Small intestine (tissue), 7 donors: ENCODE results near the gene TJP2. TPM values are rescaled to one million over a fixed set of nuclear protein-coding genes. Genes with fewer than 3 reads are reported as not detected.

Source experiments
- DNase-seq, 2 donors: peaks; one replicate each; pipeline versions ENCODE4 v3.0.0 to v3.0.0-alpha.2; 2013
- FAIRE-seq: peaks from 2 replicates; lab custom pipeline; 2012; peaks lifted over from hg19 to GRCh38; lab: Jason Lieb, UNC
- H3K27ac ChIP-seq, 3 donors: one replicate each; pipeline ENCODE4 v1.5.1; 2013; ENCODE audit warnings: low read length in 2 of 3, mild to moderate bottlenecking in 2 of 3, control low read depth in 1 of 3, inconsistent platforms in 1 of 3, low read depth in 1 of 3, moderate library complexity in 1 of 3
- H3K27me3 ChIP-seq, 3 donors: one replicate each; pipeline ENCODE4 v1.6.1; 2013; ENCODE audit warnings: low read length in 3 of 3, inconsistent platforms in 1 of 3; ENCODE audit not compliant: control insufficient read depth in 3 of 3, insufficient read depth in 3 of 3
- H3K36me3 ChIP-seq, 3 donors: one replicate each; pipeline ENCODE4 v1.6.1; 2013; ENCODE audit warnings: low read length in 3 of 3, inconsistent platforms in 1 of 3, low read depth in 1 of 3, mild to moderate bottlenecking in 1 of 3, moderate library complexity in 1 of 3; ENCODE audit not compliant: control insufficient read depth in 3 of 3, insufficient read depth in 2 of 3
- H3K4me1 ChIP-seq, 3 donors: one replicate each; pipeline ENCODE4 v1.6.1; 2013; ENCODE audit warnings: low read length in 2 of 3, inconsistent platforms in 1 of 3, low read depth in 1 of 3, mild to moderate bottlenecking in 1 of 3, moderate library complexity in 1 of 3; ENCODE audit not compliant: control insufficient read depth in 3 of 3, insufficient read depth in 2 of 3
- H3K4me3 ChIP-seq, 3 donors: one replicate each; pipeline ENCODE4 v1.5.1; 2013; ENCODE audit warnings: low read length in 3 of 3, control low read depth in 1 of 3, inconsistent platforms in 1 of 3, low read depth in 1 of 3, mild to moderate bottlenecking in 1 of 3, moderate library complexity in 1 of 3
- H3K9me3 ChIP-seq, 2 donors: one replicate each; pipeline ENCODE4 v1.6.1; 2013; ENCODE audit warnings: low read depth in 1 of 2, low read length in 1 of 2; ENCODE audit not compliant: control insufficient read depth in 2 of 2, insufficient read depth in 1 of 2
- WGBS, 3 donors: extraction: QIAGEN DNeasy Blood & Tissue Kit; methylation state at CpG; one replicate each; pipeline ENCODE4 v1.1.7; 2013; 5-methylcytosine and 5-hydroxymethylcytosine counted together
- polyA plus RNA-seq, 4 donors: library from polyadenylated mRNA; stranded (reverse) in 3 of 4; unstranded in 1 of 4; fragments of 200-250 nt in 3 of 4; fragments of 120-200 nt in 1 of 4; gene quantifications; one replicate each; pipeline versions ENCODE4 v1.2.1 to v1.2.3, GENCODE V29; 2013
- donor health status: healthy with polysubstance abuse.
- donor health status: control.
- donor health status: control.
- donor health status: Bipolar disorder and iron deficiency.
- donor health status: healthy.

TJP2 gene
- polyA plus RNA-seq, 4 donors: 48.3 to 191 (median 98.7) TPM

DNA sequence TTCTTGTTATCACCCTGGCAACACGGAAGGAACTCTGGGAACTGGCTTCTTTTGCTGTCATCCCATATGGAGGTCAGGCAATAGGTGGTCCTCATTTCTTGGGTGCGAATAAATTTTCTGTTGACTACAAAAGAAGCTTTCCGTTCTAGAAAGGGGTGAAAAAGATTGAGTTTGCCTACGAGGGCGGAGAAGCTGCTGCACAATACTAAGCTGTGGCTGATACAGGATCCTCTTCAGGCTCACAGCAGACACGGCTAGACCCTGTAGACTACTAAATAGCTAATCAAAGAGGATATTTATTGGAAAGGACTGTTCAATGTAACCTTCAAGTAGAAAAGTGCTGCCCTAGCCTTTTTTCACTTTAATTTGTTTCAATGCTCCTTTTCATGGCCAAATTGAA is 58.1 kb downstream of the TJP2 start:
- Histone ChIP-seq H3K4me3 (no peak overlapping the region), H3K9me3 (no peaks in the 10 kb centered on the region), H3K27ac (no peak overlapping the region), H3K27me3 (no peaks in the 10 kb centered on the region), H3K36me3 (peaks cover 12 to 43% (median 43%) of the 10 kb centered on the region in 3 donors), H3K4me1 (no peaks in the 10 kb centered on the region)
- FAIRE-seq: no peak
- no peak for DNase-seq
- 79 to 85% (median 83%) methylated on average over 6 of the region's 6 CpGs for WGBS, 3 donors

DNA sequence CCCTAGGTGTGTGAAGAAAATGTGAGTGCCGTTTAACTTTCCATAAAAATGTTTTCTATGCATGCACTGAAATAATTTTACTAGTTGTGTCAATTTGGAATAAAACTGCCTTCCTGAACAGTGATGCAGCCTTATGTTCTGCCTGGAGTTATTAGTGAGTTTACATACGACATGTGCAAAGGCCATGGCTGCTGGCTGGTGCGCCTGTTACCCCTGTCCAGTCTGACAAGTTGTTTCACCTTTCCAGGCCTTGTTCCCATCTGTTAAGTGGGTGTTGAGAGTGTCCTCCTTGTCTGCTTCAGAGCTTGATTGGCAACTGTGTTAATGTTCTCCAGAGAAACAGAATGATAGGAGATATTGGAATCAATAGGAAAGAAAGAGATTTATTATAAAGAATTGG is 60.6 kb downstream of the TJP2 start:
- Histone ChIP-seq H3K27me3 (no peaks in the 10 kb centered on the region), H3K4me3 (no peak overlapping the region), H3K4me1 (no peaks in the 10 kb centered on the region), H3K27ac (no peak overlapping the region), H3K9me3 (no peaks in the 10 kb centered on the region), H3K36me3 (peaks cover 7 to 45% (median 33%) of the 10 kb centered on the region in 3 donors)
- DNase-seq: no peak
- no peak for FAIRE-seq
- 96 to 97% (median 96%) methylated on average over 3 of the region's 3 CpGs for WGBS, 3 donors

DNA sequence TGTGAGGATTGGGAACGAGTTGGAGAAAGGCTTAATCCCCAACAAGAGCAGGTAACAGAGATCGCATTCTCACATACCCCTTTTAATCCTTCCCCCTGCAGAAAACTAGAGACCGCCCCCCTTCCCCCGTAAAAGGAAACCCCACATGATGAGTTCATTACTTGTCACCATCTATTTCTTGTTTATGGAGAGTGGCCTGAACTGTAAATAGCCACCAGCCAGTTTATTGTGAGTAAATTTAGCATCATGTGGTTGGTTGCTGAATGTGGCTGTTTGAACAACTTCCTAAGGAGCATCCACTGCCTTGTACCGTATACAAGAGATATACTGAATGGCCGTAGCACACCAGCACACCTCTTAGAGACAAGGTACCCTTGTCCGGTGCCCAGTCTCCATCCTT is 62.1 kb downstream of the TJP2 start:
- no peaks in the 10 kb centered on the region for H3K27me3 ChIP-seq
- H3K27ac ChIP-seq: no peak overlapping the region
- no peaks in the 10 kb centered on the region for H3K9me3 ChIP-seq
- H3K4me3 ChIP-seq: no peak overlapping the region
- DNase-seq: no peak
- no peaks in the 10 kb centered on the region for H3K4me1 ChIP-seq
- no peak for FAIRE-seq
- peaks cover 3 to 39% (median 33%) of the 10 kb centered on the region in 3 donors for H3K36me3 ChIP-seq
- 70 to 83% (median 73%) methylated on average over 7 of the region's 7 CpGs for WGBS, 3 donors

DNA sequence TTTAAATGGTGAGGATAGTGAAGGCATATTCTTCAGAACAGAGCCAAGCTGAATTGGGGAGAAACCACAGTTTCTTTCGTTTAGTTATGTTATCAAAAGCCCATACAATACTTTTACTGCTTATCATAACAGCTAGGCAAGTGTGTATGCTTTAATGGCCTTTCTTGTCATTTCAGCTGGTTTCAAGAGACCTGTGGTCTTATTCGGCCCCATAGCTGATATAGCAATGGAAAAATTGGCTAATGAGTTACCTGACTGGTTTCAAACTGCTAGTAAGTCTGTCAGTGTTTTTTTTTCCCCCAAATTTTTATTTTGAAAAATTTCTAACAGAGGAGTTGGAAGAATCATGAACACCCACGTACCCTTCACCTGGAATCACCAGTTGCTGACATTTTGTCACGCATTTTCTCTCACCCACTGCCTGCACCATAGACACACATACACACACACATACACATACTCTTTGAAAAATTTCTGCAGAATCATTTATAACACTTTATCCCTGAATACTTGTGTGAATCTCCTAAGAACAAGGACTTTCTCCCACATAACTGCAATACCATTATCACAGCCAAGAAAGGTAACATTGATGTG is 63.7 kb downstream of the TJP2 start:
- Histone ChIP-seq H3K4me3 (no peak overlapping the region), H3K27ac (no peak overlapping the region), H3K27me3 (no peaks in the 10 kb centered on the region), H3K4me1 (no peaks in the 10 kb centered on the region), H3K9me3 (no peaks in the 10 kb centered on the region), H3K36me3 (peaks cover 0 to 43% (median 29%) of the 10 kb centered on the region in 3 donors)
- FAIRE-seq (no peak), DNase-seq (no peak)
- 89 to 92% (median 90%) methylated on average over 4 of the region's 4 CpGs for WGBS, 3 donors

DNA sequence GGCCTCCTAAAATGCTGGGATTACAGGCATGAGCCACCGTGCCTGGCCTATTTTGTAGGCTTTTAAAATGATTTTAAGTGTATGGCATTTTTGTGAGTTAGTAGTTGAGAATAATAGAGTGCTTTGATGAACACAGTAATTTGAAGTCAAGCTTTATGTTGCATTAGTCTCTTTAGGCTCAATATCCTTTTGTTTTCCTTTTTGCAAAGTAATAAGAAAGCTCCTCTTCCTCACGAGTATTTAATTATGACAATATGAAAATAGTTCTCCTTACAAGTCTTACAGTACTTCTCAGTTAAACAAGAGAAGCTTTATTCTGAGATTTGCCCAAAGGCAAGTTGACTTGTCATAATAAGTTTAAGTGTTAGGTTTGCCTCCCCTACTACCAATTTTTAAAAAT is 69.0 kb downstream of the TJP2 start:
- Histone ChIP-seq H3K27ac (no peak overlapping the region), H3K27me3 (no peaks in the 10 kb centered on the region), H3K36me3 (peaks cover 2 to 38% (median 21%) of the 10 kb centered on the region in 3 donors), H3K4me3 (no peak overlapping the region), H3K9me3 (no peaks in the 10 kb centered on the region), H3K4me1 (no peaks in the 10 kb centered on the region)
- no peak for DNase-seq
- 83 to 95% (median 86%) methylated on average over 2 of the region's 2 CpGs for whole genome bisulfite sequencing, 3 donors
- FAIRE-seq: no peak

DNA sequence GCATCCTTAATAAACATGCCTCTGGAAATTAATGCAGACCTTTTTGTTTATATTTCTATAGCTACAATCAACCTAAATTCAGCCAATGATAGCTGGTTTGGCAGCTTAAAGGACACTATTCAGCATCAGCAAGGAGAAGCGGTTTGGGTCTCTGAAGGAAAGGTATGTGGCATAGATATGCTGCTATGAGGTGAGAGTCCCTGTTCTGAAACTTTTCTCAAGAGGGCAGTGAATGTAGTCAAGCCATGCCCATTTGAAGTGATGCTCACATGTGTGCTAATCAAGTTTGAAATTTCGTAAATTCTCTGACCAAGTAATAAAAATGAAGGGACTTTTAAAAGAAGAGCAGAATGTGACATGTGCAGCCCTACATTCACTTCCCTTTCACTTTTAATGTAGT is 72.6 kb downstream of the TJP2 start:
- Histone ChIP-seq H3K36me3 (peaks cover 2 to 49% (median 24%) of the 10 kb centered on the region in 3 donors), H3K27me3 (no peaks in the 10 kb centered on the region), H3K27ac (no peak overlapping the region), H3K4me1 (no peaks in the 10 kb centered on the region), H3K4me3 (no peak overlapping the region), H3K9me3 (no peaks in the 10 kb centered on the region)
- DNase-seq (no peak), FAIRE-seq (no peak)
- 93 to 96% (median 94%) methylated on average over 2 of the region's 2 CpGs for WGBS, 3 donors

DNA sequence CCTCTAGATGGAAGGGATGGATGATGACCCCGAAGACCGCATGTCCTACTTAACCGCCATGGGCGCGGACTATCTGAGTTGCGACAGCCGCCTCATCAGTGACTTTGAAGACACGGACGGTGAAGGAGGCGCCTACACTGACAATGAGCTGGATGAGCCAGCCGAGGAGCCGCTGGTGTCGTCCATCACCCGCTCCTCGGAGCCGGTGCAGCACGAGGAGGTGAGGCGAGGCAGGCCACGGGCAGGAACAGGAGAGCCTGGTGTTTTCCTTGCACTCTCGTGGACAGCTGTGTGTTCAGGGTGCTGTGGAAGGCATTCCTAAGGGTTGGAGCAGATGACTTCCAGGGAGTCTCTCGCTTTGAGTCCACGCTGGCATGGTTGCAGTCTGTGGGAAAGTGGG is 73.9 kb downstream of the TJP2 start:
- no peak overlapping the region for H3K27ac ChIP-seq
- H3K36me3 ChIP-seq: peaks cover 5 to 50% (median 28%) of the 10 kb centered on the region in 3 donors
- FAIRE-seq (no peak), DNase-seq (no peak)
- no peaks in the 10 kb centered on the region for H3K27me3 ChIP-seq
- no peaks in the 10 kb centered on the region for H3K4me1 ChIP-seq
- WGBS, 3 donors: 95 to 98% (median 96%) methylated on average over 22 of the region's 22 CpGs
- H3K4me3 ChIP-seq: no peak overlapping the region
- H3K9me3 ChIP-seq: no peaks in the 10 kb centered on the region

DNA sequence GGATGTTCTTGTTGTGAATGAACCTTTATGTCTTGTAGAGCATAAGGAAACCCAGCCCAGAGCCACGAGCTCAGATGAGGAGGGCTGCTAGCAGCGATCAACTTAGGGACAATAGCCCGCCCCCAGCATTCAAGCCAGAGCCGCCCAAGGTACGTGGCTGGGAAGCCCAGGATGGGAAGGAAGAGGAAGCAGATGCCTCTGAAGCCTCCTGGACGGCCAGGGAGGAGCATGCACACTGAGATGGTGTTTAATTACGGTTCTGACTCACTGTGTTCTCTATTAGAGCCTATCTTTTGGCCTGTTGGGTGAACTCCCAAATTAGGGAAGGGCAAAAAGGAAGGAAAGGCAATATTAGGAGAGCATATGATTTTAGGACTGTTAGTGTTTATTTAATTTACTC is 75.3 kb downstream of the TJP2 start:
- Histone ChIP-seq H3K36me3 (peaks cover 12 to 58% (median 32%) of the 10 kb centered on the region in 3 donors), H3K27me3 (no peaks in the 10 kb centered on the region), H3K4me3 (no peak overlapping the region), H3K9me3 (no peaks in the 10 kb centered on the region), H3K4me1 (no peaks in the 10 kb centered on the region), H3K27ac (no peak overlapping the region)
- FAIRE-seq: no peak
- no peak for DNase-seq
- WGBS, 3 donors: 74 to 87% (median 75%) methylated on average over 7 of the region's 7 CpGs

DNA sequence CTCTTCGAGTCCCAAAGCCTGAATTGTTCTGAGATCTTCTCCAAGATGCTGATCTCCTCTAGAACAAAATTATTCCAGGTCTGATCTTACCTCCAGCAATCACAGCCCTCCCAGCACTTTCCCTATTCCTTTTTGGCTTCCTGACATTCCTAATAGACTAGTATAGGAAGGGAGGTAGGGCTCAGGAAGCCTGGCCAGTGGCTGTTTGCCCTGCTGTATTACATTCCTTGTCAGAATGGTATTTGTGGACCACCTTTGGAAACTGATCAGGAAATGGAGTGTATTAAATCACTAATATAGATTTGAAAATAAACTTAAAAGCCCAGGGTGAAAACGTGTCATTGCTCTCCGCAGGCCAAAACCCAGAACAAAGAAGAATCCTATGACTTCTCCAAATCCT is 76.6 kb downstream of the TJP2 start:
- Histone ChIP-seq H3K36me3 (peaks cover 12 to 59% (median 29%) of the 10 kb centered on the region in 3 donors), H3K4me1 (no peaks in the 10 kb centered on the region)
- WGBS, 3 donors: 58 to 82% (median 60%) methylated on average over 3 of the region's 3 CpGs

More for the DNA sequence above, 76.6 kb downstream of the TJP2 start:
- no peaks in the 10 kb centered on the region for H3K9me3 ChIP-seq
- H3K4me3 ChIP-seq: no peak overlapping the region
- DNase-seq: no peak
- no peaks in the 10 kb centered on the region for H3K27me3 ChIP-seq
- no peak for FAIRE-seq
- no peak overlapping the region for H3K27ac ChIP-seq
